IPS-18c (cell line): Measurements from ENCODE around the gene RDH5.
"Not testable (repeated sequence)": the region's sequence is repeated elsewhere in the genome, so short reads cannot be mapped to it uniquely, and the experiment has no call there.

ENCODE experiments used
- H3K4me3 ChIP-seq: 2 replicates; pipeline ENCODE4 v1.7.0; 2013; ENCODE audit warnings: low read depth, mild to moderate bottlenecking, low read length, moderate library complexity; ENCODE audit not compliant: insufficient read depth
- H3K9me3 ChIP-seq: one replicate; pipeline ENCODE4 v1.6.1; 2013; ENCODE audit warnings: mild to moderate bottlenecking, low read length, moderate library complexity; ENCODE audit not compliant: control insufficient read depth, insufficient read depth

The RDH5 gene

DNA sequence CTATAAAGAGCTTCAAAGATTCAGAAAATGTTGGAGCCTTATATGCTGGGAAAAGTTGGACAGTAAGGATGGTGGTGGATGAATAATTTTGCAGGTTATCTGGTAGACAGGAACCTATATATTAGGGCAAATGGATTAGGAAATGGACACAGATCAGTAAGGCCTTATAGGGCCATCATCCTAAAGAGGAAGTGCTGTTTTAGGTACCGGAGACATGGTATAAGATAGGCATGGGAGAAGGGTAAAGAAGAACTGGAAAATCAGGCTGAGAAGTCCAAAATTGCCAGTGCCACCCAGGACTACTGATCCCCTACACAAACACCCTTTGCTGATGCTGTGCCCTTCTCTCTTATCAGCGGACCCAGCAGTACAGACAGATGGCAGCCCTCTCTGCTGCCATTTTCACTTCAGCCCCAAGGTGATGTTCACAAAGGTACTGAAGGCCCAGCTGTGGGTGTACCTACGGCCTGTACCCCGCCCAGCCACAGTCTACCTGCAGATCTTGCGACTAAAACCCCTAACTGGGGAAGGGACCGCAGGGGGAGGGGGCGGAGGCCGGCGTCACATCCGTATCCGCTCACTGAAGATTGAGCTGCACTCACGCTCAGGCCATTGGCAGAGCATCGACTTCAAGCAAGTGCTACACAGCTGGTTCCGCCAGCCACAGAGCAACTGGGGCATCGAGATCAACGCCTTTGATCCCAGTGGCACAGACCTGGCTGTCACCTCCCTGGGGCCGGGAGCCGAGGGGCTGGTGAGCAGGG lies 28.2 kb downstream of the RDH5 start:
- Histone ChIP-seq H3K4me3 (no peak overlapping the region), H3K9me3 (peaks cover 2% of the 10 kb centered on the region)

DNA sequence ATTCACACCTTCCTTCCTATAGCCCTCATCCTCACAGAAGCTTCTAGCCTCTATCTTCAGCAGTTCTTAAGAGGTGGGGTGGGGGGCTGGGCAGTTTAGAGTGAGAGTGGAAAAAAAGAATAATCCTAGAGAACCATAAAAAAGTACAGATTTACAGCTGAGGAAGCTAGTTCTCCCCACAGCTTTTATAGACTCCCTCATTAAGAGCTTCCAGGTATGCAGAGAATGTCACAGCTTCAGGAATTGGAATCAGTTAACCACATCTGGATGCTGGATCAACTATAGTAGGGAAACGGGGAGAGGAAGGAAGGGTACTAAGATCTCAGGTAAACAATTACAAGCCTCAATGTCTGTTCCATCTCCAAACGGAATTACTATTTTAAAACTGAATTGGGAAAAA lies 35.1 kb downstream of the RDH5 start:
- Histone ChIP-seq H3K9me3 (peaks cover 2% of the 10 kb centered on the region), H3K4me3 (no peak overlapping the region)

DNA sequence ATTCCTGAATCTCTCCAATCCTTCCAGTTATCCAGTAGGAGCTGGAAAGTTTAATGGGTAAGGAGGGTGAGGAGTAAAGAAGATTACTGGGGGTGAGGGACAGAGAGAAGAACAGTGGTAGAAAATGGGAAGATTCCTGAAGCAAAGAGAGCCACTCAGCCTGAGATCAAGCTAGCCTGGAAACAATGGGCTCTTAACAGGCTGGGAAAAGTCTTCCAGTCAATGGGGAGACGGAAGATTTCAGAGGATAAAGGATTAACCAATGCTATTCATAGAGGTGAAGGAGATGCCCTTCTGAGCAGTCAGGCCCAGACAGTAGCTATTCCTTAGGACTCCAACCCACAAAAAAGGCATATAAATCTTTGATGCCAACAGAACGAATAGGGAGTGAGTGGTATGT lies 37.5 kb downstream of the RDH5 start:
- H3K9me3 ChIP-seq: peaks cover 2% of the 10 kb centered on the region
- no peak overlapping the region for H3K4me3 ChIP-seq

DNA sequence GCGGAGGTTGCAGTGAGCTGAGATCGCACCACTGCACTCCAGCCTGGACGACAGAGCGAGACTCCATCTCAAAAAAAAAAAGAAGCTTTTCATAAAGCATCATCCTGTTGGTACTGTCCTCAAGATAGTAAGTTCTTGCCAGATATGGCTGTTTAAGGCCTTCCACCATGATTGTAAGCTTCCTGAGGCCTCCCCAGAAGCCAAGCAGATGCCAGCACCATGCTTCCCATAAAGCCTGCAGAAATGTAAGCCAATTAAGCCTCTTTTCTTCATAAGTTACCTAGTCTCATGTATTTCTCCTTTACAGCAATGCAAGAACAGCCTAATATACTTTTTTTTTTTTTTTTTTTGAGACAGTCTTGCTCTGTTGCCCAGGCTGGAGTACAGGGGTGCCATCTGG lies 38.4 kb downstream of the RDH5 start:
- H3K4me3 ChIP-seq, H3K9me3 ChIP-seq: not testable (repeated sequence)

DNA sequence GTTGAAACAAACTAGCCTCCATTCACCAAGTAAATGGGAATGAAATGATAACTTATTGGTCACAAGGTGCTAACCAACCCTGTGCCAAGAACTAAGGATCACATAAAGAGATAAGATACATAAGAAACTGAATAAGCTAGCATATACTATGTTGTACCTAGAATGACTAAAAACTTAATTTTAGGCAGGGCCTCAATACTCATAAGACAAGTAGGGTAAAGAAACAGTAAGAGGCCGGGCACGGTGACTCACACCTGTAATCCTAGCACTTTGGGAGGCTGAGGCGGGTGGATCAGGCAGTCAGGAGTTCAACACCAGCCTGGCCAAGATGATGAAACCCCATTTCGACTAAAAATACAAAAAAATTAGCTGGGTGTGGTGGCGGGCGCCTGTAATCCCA lies 40.5 kb downstream of the RDH5 start:
- H3K9me3 ChIP-seq: peaks cover 2% of the 10 kb centered on the region
- H3K4me3 ChIP-seq: no peak overlapping the region

DNA sequence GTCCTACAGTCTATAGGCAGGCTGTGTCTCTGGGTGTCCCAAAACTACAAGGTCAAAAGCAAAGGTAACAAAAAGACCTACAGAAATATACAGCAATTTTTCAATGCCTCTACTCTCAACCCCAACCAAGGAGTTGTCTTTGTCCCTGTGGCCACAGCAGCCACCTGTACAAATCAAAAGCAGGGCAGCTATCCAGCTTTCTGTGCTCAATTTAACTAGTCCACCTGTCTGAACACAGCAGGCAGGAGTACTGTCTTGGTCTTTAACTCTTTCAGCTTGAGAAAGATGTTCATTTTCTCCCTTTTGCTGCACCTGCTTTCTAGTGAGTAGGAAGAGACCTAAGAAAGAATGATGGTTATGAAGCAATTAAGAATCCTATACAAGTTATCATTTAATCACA lies 42.5 kb downstream of the RDH5 start:
- Histone ChIP-seq H3K9me3 (peaks cover 2% of the 10 kb centered on the region), H3K4me3 (no peak overlapping the region)

DNA sequence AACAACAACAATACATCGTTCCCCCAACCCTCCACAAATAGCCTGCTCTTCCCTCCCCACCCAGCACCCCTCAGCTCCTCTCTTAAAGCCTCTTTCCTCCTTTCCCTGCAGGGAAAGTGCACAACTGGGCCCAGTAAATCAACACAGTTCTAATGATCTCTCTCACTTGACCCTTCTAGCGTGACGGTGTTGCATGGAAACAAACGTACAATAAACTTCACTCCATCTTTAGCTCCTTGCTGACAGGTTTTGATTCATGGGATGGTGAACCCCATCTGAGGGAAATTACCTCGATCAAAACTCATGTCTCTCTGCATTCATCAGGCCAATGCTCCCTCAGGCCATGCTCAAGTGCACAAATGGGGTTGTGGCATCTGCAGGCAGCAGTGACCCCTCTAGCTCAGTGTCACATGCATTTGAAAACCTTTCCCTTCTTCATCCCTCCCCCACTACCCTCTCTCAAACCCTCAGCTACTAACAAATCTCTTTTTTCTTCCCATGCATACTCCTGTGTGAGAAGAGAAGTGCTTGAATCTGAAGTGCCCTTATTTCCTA lies 45.6 kb downstream of the RDH5 start:
- Histone ChIP-seq H3K9me3 (no peaks in the 10 kb centered on the region), H3K4me3 (no peak overlapping the region)

DNA sequence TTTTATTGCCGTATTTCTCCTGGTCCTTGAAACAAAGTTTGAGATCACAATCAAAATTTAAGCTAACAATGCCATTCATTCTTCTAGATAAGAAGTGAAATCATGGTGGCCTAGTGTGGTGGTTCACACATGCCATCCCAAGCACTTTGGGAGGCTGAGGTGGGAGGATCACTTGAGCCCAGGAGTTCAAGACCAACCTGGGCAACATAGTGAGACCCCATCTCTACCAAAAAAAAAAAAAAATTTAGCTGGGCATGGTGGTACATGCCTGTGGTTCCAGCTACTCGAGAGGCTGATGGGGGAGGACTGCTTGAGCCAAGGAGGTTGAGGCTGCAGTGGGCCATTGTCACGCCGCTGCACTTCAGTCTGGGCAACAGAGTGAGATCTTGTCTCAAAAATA lies 47.0 kb downstream of the RDH5 start:
- Histone ChIP-seq H3K9me3 (no peaks in the 10 kb centered on the region), H3K4me3 (no peak overlapping the region)

DNA sequence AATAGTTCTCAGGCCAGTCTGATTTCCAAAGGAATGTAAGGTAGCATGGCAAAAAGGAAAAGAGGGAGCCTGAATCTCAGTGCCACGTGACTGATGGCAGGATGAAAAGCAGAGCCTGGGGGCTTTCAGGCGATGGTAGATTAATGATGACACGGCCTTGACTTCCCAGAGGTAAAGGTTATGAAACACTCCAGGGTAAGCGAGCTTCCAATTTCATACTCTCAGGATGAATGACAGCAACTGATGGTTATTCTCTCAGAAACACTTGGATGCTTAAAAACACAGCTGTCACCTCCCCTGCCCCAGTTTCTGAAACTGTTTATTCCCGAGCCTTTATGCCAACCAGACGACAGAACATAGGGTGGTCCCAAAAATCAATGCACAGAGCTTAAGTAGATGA lies 51.5 kb downstream of the RDH5 start:
- Histone ChIP-seq H3K4me3 (no peak overlapping the region), H3K9me3 (no peaks in the 10 kb centered on the region)
